ENCODE measurements around the gene CTNNA2.

GRCh38 chr2:79771493-79771892, 258.6 kb downstream of the CTNNA2 start:
- TF ChIP-seq POLR2A (IDR thresholded peaks at IDR 0.05) (no peak), POLR2AphosphoS5 (IDR thresholded peaks at IDR 0.05) (no peak), CTCF (IDR thresholded peaks at IDR 0.05) (no peak)
